ENCODE results near the gene RGPD4. TPM values are rescaled to one million over a fixed set of nuclear protein-coding genes. Genes with fewer than 3 reads are reported as not detected.
A peak's percentile ranks its signal among the peaks of the same experiment; 100 is the strongest.
"Not testable (repeated sequence)": the region's sequence is repeated elsewhere in the genome, so short reads cannot be mapped to it uniquely, and the experiment has no call there.

The RGPD4 gene
- total RNA-seq: under 1 TPM; 0.09 to 0.24 (median 0.17) TPM
- polyA plus RNA-seq: not detected
- long read RNA-seq, donor 1: 0 reads
- long read RNA-seq, donor 2: 0 reads
- long read RNA-seq, donor 3: 0 reads
- long read RNA-seq, donor 4: 0 reads

DNA sequence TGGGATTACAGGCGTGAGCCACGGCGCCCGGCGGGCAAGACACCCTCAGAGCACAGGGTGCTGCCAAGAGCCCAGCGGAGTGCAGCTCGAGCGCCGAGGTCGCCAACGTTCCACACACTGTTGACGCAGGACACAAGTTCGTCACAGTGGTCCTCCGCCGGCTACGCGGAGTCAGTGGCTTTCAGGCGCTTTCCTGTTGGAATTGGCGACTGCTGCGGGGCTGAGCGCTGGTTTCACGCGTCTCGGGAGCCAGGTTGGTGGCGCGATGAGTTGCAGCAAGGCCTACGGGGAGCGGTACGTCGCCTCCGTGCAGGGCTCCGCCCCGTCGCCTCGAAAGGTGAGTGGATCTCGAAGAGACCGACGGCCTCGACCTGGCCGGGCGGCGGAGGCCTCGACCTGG lies at the start of gene RGPD4:
Gene RGPD4 (plus strand): TSS at position 144 of the 400 bp plus-strand sequence. CDS start 122 bp downstream, at position 266.
- ATAC-seq; H3K27ac ChIP-seq (ENCODE audit: low read length); H3K27me3 ChIP-seq (ENCODE audit: control insufficient read depth, insufficient read depth); H3K9me3 ChIP-seq (ENCODE audit: control insufficient read depth, low read length); intact Hi-C loops (cut with DNase I); H3K4me1 ChIP-seq (ENCODE audit: control insufficient read depth, insufficient read depth, low read length); H3K4me3 ChIP-seq (ENCODE audit: low read length): not testable (repeated sequence)
- 96% methylated on average over 39 of the region's 43 CpGs for WGBS
- DNase-seq: peak in 1 of 3 donors; percentile 16

GRCh38 chr2:107777974-107778373 lies 48.7 kb upstream of the RGPD4 start:
- Histone ChIP-seq H3K9me3 (ENCODE audit: control insufficient read depth, low read length) (no peaks in the 10 kb centered on the region), H3K4me1 (ENCODE audit: control insufficient read depth, insufficient read depth, low read length) (no peaks in the 10 kb centered on the region), H3K27me3 (ENCODE audit: control insufficient read depth, insufficient read depth) (no peaks in the 10 kb centered on the region), H3K27ac (ENCODE audit: low read length) (no peak overlapping the region), H3K4me3 (ENCODE audit: low read length) (no peak overlapping the region)
- DNase-seq (no peak), ATAC-seq (no peak)
- whole genome bisulfite sequencing: 78% methylated on average over 2 of the region's 2 CpGs
- intact Hi-C loops (cut with DNase I): no loop called here

GRCh38 chr2:107785756-107786155 lies 40.9 kb upstream of the RGPD4 start:
- H3K27ac ChIP-seq (ENCODE audit: low read length): no peak overlapping the region
- DNase-seq: no peak
- H3K4me3 ChIP-seq (ENCODE audit: low read length): no peak overlapping the region
- intact Hi-C loops (cut with DNase I): no loop called here
- no peaks in the 10 kb centered on the region for H3K4me1 ChIP-seq (ENCODE audit: control insufficient read depth, insufficient read depth, low read length)
- ATAC-seq: no peak
- H3K9me3 ChIP-seq (ENCODE audit: control insufficient read depth, low read length): no peaks in the 10 kb centered on the region
- H3K27me3 ChIP-seq (ENCODE audit: control insufficient read depth, insufficient read depth): peaks cover 2% of the 10 kb centered on the region
- 50% methylated on average over 1 of the region's 1 CpG for WGBS

GRCh38 chr2:107790837-107791236 lies 35.9 kb upstream of the RGPD4 start:
- Histone ChIP-seq H3K27me3 (ENCODE audit: control insufficient read depth, insufficient read depth) (peaks cover 2% of the 10 kb centered on the region), H3K9me3 (ENCODE audit: control insufficient read depth, low read length) (no peaks in the 10 kb centered on the region), H3K27ac (ENCODE audit: low read length) (no peak overlapping the region), H3K4me3 (ENCODE audit: low read length) (no peak overlapping the region), H3K4me1 (ENCODE audit: control insufficient read depth, insufficient read depth, low read length) (no peaks in the 10 kb centered on the region)
- ATAC-seq: no peak
- intact Hi-C loops (cut with DNase I): no loop called here
- no peak for DNase-seq
- 77% methylated on average over 1 of the region's 1 CpG for WGBS

GRCh38 chr2:107801498-107801897 lies 25.2 kb upstream of the RGPD4 start:
- no peaks in the 10 kb centered on the region for H3K27me3 ChIP-seq (ENCODE audit: control insufficient read depth, insufficient read depth)
- 51% methylated on average over 2 of the region's 2 CpGs for WGBS
- H3K4me3 ChIP-seq (ENCODE audit: low read length): no peak overlapping the region
- H3K9me3 ChIP-seq (ENCODE audit: control insufficient read depth, low read length): no peaks in the 10 kb centered on the region
- no peaks in the 10 kb centered on the region for H3K4me1 ChIP-seq (ENCODE audit: control insufficient read depth, insufficient read depth, low read length)
- DNase-seq (no peak), ATAC-seq (no peak)
- no peak overlapping the region for H3K27ac ChIP-seq (ENCODE audit: low read length)
- intact Hi-C loops (cut with DNase I): no loop called here

GRCh38 chr2:107804608-107805498 lies 21.8 kb upstream of the RGPD4 start:
- Histone ChIP-seq H3K9me3 (ENCODE audit: control insufficient read depth, low read length) (no peaks in the 10 kb centered on the region), H3K4me3 (ENCODE audit: low read length) (no peak overlapping the region), H3K4me1 (ENCODE audit: control insufficient read depth, insufficient read depth, low read length) (peaks cover 2% of the 10 kb centered on the region), H3K27me3 (ENCODE audit: control insufficient read depth, insufficient read depth) (no peaks in the 10 kb centered on the region), H3K27ac (ENCODE audit: low read length) (no peak overlapping the region)
- WGBS: 95% methylated on average over 6 of the region's 6 CpGs
- ATAC-seq (no peak), DNase-seq (no peak)
- intact Hi-C loops (cut with DNase I): no loop called here

DNA sequence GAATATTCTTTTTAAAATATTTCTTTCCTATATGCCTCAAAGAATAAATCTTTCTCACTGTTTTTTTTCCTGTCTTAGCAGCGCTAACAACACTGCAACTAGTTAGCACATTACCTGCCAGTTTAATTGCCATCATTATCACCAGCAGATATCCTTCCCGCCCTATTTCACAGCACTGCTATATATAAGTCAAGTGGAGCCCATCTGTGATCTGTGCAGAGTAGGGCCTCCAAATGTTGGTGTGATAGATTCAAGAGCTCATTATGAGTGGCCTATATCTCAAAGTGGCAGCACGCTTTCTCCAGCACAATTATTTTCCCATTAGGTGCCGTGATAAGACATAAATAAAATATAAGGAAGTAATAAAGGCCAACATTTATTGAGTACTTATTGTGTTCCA lies 19.8 kb upstream of the RGPD4 start:
- intact Hi-C loops (cut with DNase I): no loop called here

DNA sequence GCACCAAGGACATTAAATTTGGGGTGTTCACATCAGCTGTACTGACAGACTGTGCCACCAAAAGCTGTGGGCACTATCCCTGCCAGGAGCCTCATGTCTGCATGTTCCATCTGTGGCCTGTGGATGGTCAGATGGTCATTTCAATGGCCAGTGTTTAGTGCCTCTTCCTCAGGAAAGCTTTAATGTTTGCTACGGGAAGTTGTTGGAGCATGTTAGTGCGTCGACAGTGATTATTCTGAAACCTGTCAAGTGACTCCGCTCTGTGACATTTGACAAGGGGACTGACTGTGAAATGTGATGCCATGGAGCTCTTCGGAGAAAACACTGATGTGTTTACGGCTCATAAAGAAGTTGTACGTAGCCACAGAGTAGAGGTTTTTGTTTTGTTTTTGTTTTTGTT lies 18.7 kb upstream of the RGPD4 start:
- no peak for DNase-seq
- Histone ChIP-seq H3K27me3 (ENCODE audit: control insufficient read depth, insufficient read depth) (no peaks in the 10 kb centered on the region), H3K9me3 (ENCODE audit: control insufficient read depth, low read length) (no peaks in the 10 kb centered on the region), H3K4me1 (ENCODE audit: control insufficient read depth, insufficient read depth, low read length) (peaks cover 6% of the 10 kb centered on the region), H3K4me3 (ENCODE audit: low read length) (no peak overlapping the region), H3K27ac (ENCODE audit: low read length) (no peak overlapping the region)
- ATAC-seq: peak in 1 of 2 donors; percentile 42
- WGBS: 45% methylated on average over 7 of the region's 7 CpGs
- intact Hi-C loops (cut with DNase I): no loop called here

More for the DNA sequence above, 19.8 kb upstream of the RGPD4 start:
- H3K9me3 ChIP-seq (ENCODE audit: control insufficient read depth, low read length): no peaks in the 10 kb centered on the region
- DNase-seq (no peak), ATAC-seq (peak; percentile 34 to 53)
- peaks cover 6% of the 10 kb centered on the region for H3K4me1 ChIP-seq (ENCODE audit: control insufficient read depth, insufficient read depth, low read length)
- no peak overlapping the region for H3K27ac ChIP-seq (ENCODE audit: low read length)
- H3K27me3 ChIP-seq (ENCODE audit: control insufficient read depth, insufficient read depth): no peaks in the 10 kb centered on the region
- 62% methylated on average over 4 of the region's 4 CpGs for WGBS
- no peak overlapping the region for H3K4me3 ChIP-seq (ENCODE audit: low read length)

- Histone ChIP-seq H3K27me3 (ENCODE audit: control insufficient read depth, insufficient read depth) (no peaks in the 10 kb centered on the region), H3K4me3 (ENCODE audit: low read length) (no peak overlapping the region), H3K27ac (ENCODE audit: low read length) (peak overlapping the region; percentile 77), H3K9me3 (ENCODE audit: control insufficient read depth, low read length) (no peaks in the 10 kb centered on the region), H3K4me1 (ENCODE audit: control insufficient read depth, insufficient read depth, low read length) (peaks cover 6% of the 10 kb centered on the region)
- DNase-seq (peak; percentile 51 to 57 (median 56)), ATAC-seq (peak; percentile 76 to 92)
- 49% methylated on average over 7 of the region's 7 CpGs for WGBS
- intact Hi-C loops (cut with DNase I): no loop called here
These were observed 17.7 kb upstream of the RGPD4 start for GRCh38 chr2:107808959-107809358.

- DNase-seq: no peak
- 52% methylated on average over 3 of the region's 3 CpGs for WGBS
- Histone ChIP-seq H3K9me3 (ENCODE audit: control insufficient read depth, low read length) (no peaks in the 10 kb centered on the region), H3K4me3 (ENCODE audit: low read length) (no peak overlapping the region), H3K27me3 (ENCODE audit: control insufficient read depth, insufficient read depth) (no peaks in the 10 kb centered on the region), H3K27ac (ENCODE audit: low read length) (no peak overlapping the region), H3K4me1 (ENCODE audit: control insufficient read depth, insufficient read depth, low read length) (peaks cover 6% of the 10 kb centered on the region)
- intact Hi-C loops (cut with DNase I): no loop called here
- ATAC-seq: no peak
These were observed 16.9 kb upstream of the RGPD4 start for GRCh38 chr2:107809835-107810234.

DNA sequence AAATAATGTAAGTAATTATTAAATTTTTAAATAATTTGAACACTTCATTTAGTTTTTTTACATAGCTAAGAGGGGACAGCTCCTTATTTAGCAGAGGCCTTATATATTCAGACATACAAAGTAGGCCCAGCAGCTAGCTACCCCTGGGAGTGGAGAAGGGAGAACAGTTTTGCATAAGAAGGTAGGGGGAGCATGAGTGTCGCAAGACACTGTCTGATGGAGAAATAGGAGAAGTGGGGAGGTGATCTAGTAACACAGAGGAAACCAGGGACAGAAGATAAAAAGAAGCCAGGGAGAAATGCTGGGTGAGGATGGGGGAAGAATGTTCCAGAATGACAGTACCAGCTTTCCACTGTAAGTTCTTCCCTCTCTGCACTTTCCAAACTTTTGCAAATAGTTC lies 16.0 kb upstream of the RGPD4 start:
- H3K4me3 ChIP-seq (ENCODE audit: low read length): no peak overlapping the region
- 65% methylated on average over 1 of the region's 1 CpG for WGBS
- no peaks in the 10 kb centered on the region for H3K9me3 ChIP-seq (ENCODE audit: control insufficient read depth, low read length)
- H3K27me3 ChIP-seq (ENCODE audit: control insufficient read depth, insufficient read depth): no peaks in the 10 kb centered on the region
- no peak for DNase-seq
- peaks cover 6% of the 10 kb centered on the region for H3K4me1 ChIP-seq (ENCODE audit: control insufficient read depth, insufficient read depth, low read length)
- intact Hi-C loops (cut with DNase I): no loop called here
- no peak for ATAC-seq
- H3K27ac ChIP-seq (ENCODE audit: low read length): no peak overlapping the region

Measured in right cardiac atrium (tissue), 5 donors.